SK-N-SH treated with all-trans-retinoic acid at 6 μM for 48 hours (cell line): Measurements from ENCODE around the gene RIMKLA.

Experiments
- ARNTL ChIP-seq: fragments of 450-650 bp; formaldehyde crosslinking; IDR thresholded peaks from 2 replicates; pipeline ENCODE4 v1.5.0; 2020; ENCODE audit warnings: low read depth, mild to moderate bottlenecking, moderate library complexity, borderline replicate concordance
- CSDC2 ChIP-seq: fragments of 250-450 bp; sonication (Bioruptor Pico); IDR thresholded peaks from 2 replicates; pipeline ENCODE4 v1.5.0; 2020; ENCODE audit warnings: mild to moderate bottlenecking, moderate library complexity
- ESRRG ChIP-seq: fragments of 250-450 bp; sonication (Bioruptor Pico); IDR thresholded peaks from 2 replicates; pipeline ENCODE4 v1.6.1; 2021; ENCODE audit warnings: mild to moderate bottlenecking
- PPARA ChIP-seq: fragments of 250-450 bp; sonication (Bioruptor Pico); IDR thresholded peaks from 2 replicates; pipeline ENCODE4 v1.5.0; 2020; ENCODE audit warnings: mild to moderate bottlenecking, borderline replicate concordance
- RARB ChIP-seq: fragments of 250-450 bp; sonication (Bioruptor Pico); IDR thresholded peaks from 2 replicates; pipeline ENCODE4 v1.8.0; 2021; ENCODE audit warnings: mild to moderate bottlenecking, moderate library complexity
- TCF4 ChIP-seq: fragments of 250-450 bp; sonication (Bioruptor Pico); IDR thresholded peaks from 2 replicates; pipeline ENCODE4 v1.8.0; 2021; ENCODE audit warnings: mild to moderate bottlenecking, moderate library complexity, borderline replicate concordance
- ZFP3 ChIP-seq: fragments of 250-450 bp; sonication (Bioruptor Pico); IDR thresholded peaks from 2 replicates; pipeline ENCODE4 v1.5.0; 2020; ENCODE audit warnings: mild to moderate bottlenecking, moderate library complexity
- TF ChIP-seq, protein P1 (sequence below): fragments of 250-450 bp; sonication (Bioruptor Pico); IDR thresholded peaks from 2 replicates; pipeline ENCODE4 v1.8.0; 2020; ENCODE audit warnings: mild to moderate bottlenecking, moderate library complexity, borderline replicate concordance
- TF ChIP-seq, protein P2 (sequence below): fragments of 250-450 bp; sonication (Bioruptor Pico); IDR thresholded peaks from 2 replicates; pipeline ENCODE4 v1.5.1; 2020; ENCODE audit warnings: low read depth, mild to moderate bottlenecking, moderate library complexity
- TF ChIP-seq, protein P3 (sequence below): fragments of 250-450 bp; sonication (Bioruptor Pico); IDR thresholded peaks from 2 replicates; pipeline ENCODE4 v1.5.0; 2020; ENCODE audit warnings: mild to moderate bottlenecking, moderate library complexity
- TF ChIP-seq, protein P4 (sequence below): fragments of 250-450 bp; sonication (Bioruptor Pico); IDR thresholded peaks from 2 replicates; pipeline ENCODE4 v1.5.1; 2021; ENCODE audit warnings: mild to moderate bottlenecking, moderate library complexity

DNA sequence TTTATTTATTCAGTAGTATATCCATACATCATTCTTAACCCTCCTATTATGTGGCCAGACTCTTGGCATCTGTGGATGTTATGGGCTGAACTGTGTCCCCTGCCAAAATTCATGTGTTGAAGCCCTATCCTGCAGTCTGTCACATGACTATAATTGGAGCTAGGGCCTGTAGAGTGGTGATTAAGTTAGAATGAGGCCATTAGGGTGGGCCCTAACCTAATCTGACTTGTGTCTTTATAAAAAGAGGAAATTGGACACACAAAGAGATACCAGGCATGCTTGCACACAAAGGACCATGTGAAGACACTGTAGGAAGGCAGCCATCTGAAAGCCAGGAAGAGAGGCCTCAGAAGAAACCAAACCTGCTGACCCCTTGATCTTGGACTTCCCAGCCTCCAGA, 68.7 kb downstream of the RIMKLA start:
- TF ChIP-seq, protein P1, sequence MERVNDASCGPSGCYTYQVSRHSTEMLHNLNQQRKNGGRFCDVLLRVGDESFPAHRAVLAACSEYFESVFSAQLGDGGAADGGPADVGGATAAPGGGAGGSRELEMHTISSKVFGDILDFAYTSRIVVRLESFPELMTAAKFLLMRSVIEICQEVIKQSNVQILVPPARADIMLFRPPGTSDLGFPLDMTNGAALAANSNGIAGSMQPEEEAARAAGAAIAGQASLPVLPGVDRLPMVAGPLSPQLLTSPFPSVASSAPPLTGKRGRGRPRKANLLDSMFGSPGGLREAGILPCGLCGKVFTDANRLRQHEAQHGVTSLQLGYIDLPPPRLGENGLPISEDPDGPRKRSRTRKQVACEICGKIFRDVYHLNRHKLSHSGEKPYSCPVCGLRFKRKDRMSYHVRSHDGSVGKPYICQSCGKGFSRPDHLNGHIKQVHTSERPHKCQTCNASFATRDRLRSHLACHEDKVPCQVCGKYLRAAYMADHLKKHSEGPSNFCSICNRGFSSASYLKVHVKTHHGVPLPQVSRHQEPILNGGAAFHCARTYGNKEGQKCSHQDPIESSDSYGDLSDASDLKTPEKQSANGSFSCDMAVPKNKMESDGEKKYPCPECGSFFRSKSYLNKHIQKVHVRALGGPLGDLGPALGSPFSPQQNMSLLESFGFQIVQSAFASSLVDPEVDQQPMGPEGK, result no peak
- TF ChIP-seq PPARA (CRISPR knock-in tag), result no peak
- no peak for TF ChIP-seq ZFP3 (CRISPR knock-in tag)
- TF ChIP-seq, protein P2, sequence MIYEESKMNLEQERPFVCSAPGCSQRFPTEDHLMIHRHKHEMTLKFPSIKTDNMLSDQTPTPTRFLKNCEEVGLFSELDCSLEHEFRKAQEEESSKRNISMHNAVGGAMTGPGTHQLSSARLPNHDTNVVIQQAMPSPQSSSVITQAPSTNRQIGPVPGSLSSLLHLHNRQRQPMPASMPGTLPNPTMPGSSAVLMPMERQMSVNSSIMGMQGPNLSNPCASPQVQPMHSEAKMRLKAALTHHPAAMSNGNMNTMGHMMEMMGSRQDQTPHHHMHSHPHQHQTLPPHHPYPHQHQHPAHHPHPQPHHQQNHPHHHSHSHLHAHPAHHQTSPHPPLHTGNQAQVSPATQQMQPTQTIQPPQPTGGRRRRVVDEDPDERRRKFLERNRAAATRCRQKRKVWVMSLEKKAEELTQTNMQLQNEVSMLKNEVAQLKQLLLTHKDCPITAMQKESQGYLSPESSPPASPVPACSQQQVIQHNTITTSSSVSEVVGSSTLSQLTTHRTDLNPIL, result no peak
- no peak for TF ChIP-seq ARNTL
- TF ChIP-seq ESRRG, result no peak
- TF ChIP-seq TCF4, result no peak
- TF ChIP-seq, protein P3, sequence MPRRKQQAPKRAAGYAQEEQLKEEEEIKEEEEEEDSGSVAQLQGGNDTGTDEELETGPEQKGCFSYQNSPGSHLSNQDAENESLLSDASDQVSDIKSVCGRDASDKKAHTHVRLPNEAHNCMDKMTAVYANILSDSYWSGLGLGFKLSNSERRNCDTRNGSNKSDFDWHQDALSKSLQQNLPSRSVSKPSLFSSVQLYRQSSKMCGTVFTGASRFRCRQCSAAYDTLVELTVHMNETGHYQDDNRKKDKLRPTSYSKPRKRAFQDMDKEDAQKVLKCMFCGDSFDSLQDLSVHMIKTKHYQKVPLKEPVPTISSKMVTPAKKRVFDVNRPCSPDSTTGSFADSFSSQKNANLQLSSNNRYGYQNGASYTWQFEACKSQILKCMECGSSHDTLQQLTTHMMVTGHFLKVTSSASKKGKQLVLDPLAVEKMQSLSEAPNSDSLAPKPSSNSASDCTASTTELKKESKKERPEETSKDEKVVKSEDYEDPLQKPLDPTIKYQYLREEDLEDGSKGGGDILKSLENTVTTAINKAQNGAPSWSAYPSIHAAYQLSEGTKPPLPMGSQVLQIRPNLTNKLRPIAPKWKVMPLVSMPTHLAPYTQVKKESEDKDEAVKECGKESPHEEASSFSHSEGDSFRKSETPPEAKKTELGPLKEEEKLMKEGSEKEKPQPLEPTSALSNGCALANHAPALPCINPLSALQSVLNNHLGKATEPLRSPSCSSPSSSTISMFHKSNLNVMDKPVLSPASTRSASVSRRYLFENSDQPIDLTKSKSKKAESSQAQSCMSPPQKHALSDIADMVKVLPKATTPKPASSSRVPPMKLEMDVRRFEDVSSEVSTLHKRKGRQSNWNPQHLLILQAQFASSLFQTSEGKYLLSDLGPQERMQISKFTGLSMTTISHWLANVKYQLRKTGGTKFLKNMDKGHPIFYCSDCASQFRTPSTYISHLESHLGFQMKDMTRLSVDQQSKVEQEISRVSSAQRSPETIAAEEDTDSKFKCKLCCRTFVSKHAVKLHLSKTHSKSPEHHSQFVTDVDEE (CRISPR knock-in tag), result no peak
- TF ChIP-seq CSDC2 (CRISPR knock-in tag), result no peak
- TF ChIP-seq, protein P4, sequence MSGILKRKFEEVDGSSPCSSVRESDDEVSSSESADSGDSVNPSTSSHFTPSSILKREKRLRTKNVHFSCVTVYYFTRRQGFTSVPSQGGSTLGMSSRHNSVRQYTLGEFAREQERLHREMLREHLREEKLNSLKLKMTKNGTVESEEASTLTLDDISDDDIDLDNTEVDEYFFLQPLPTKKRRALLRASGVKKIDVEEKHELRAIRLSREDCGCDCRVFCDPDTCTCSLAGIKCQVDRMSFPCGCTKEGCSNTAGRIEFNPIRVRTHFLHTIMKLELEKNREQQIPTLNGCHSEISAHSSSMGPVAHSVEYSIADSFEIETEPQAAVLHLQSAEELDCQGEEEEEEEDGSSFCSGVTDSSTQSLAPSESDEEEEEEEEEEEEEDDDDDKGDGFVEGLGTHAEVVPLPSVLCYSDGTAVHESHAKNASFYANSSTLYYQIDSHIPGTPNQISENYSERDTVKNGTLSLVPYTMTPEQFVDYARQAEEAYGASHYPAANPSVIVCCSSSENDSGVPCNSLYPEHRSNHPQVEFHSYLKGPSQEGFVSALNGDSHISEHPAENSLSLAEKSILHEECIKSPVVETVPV (CRISPR knock-in tag), result no peak
- TF ChIP-seq RARB (CRISPR knock-in tag), result no peak
